ENCODE measurements around the gene KBTBD12.

DNA sequence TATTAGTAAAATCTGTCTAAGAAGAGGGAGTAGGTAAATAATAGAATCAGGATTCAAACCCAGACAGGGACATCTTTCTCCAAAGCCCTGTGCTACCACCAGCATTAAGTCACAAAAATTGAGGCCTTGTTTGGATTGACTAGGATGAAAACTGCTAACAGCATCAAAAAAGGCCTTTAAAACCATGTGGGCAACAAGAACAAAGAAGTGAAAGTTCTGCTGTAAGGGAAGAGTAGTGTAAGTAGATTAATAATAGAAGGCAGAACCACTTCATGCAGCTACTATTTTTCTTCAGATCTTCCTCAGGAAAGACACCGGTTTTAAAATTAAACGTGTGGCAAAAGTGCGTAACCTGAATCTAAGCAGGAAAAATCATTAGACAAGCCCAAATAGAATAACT, 15.3 kb upstream of the KBTBD12 start:
- TF ChIP-seq, protein P1, sequence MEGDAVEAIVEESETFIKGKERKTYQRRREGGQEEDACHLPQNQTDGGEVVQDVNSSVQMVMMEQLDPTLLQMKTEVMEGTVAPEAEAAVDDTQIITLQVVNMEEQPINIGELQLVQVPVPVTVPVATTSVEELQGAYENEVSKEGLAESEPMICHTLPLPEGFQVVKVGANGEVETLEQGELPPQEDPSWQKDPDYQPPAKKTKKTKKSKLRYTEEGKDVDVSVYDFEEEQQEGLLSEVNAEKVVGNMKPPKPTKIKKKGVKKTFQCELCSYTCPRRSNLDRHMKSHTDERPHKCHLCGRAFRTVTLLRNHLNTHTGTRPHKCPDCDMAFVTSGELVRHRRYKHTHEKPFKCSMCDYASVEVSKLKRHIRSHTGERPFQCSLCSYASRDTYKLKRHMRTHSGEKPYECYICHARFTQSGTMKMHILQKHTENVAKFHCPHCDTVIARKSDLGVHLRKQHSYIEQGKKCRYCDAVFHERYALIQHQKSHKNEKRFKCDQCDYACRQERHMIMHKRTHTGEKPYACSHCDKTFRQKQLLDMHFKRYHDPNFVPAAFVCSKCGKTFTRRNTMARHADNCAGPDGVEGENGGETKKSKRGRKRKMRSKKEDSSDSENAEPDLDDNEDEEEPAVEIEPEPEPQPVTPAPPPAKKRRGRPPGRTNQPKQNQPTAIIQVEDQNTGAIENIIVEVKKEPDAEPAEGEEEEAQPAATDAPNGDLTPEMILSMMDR (IDR thresholded peaks at IDR 0.05 in 8 of 11, conservative IDR thresholded peaks at IDR 0.05 in 3 of 11), result no peak
- TF ChIP-seq POLR2A (IDR thresholded peaks at IDR 0.05) (no peak), POLR2AphosphoS5 (IDR thresholded peaks at IDR 0.05) (no peak)

All from spleen (tissue), 7 donors.